ENCODE results near the gene SLMAP.

SLMAP gene

DNA sequence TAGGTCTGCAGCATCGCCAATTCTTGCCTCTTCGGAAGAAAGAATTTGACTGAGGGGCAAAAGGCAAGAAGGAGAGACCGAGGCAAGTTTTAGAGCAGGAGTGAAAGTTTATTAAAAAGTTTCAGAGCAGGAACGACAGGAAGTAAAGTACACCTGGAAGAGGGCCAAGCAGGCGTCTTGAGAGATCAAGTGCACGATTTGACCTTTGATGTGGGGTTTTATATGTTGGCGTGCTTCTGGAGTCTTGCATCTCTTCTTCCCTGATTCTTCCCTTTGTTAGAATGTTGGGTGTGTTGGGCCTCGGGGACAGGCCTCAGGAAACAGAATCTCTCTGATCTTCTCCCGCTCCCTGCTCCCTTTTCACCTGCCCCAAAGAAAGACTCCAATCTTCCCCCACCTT lies 211.5 kb downstream of the SLMAP start:
- no peak overlapping the region for H4K12ac ChIP-seq (ENCODE audit: low read depth, low read length)
- H2BK120ac ChIP-seq (ENCODE audit: insufficient read depth, low read length, poor library complexity): no peak overlapping the region
- H2BK5ac ChIP-seq (ENCODE audit: low read depth, low read length, poor library complexity): no peak overlapping the region
- no peak overlapping the region for H3K14ac ChIP-seq (ENCODE audit: low read length)
- no peak overlapping the region for H3K4ac ChIP-seq (ENCODE audit: low read depth, low read length)
- H3K9ac ChIP-seq (ENCODE audit: low read length): no peak overlapping the region
- H2AFZ ChIP-seq (ENCODE audit: insufficient read depth, low read length, poor library complexity): no peak overlapping the region
- H4K91ac ChIP-seq (ENCODE audit: low read depth, low read length): peak overlapping the region; percentile 76
- no peak overlapping the region for H3K4me2 ChIP-seq (ENCODE audit: low read length)
- H3K4me3 ChIP-seq (ENCODE audit: low read depth, low read length): no peak overlapping the region
- no peak overlapping the region for H3K18ac ChIP-seq (ENCODE audit: low read length)
- H3K4me1 ChIP-seq (ENCODE audit: control insufficient read depth in 1 of 2, insufficient read depth in 2 of 2, low read length in 2 of 2): peaks cover 6 to 12% of the 10 kb centered on the region in 2 experiments
- H3K27ac ChIP-seq (ENCODE audit: low read depth, low read length): no peak overlapping the region
- H3K27me3 ChIP-seq (ENCODE audit: insufficient read depth, low read length): no peaks in the 10 kb centered on the region
- DNase-seq: no peak
- no peak overlapping the region for H2AK5ac ChIP-seq (ENCODE audit: low read length)
- H3K9me3 ChIP-seq (ENCODE audit: insufficient read depth, low read depth, low read length): no peaks in the 10 kb centered on the region
- peaks cover 2% of the 10 kb centered on the region for H3K79me2 ChIP-seq (ENCODE audit: control insufficient read depth, insufficient read depth, low read length, poor library complexity)
- no peak overlapping the region for H3K23ac ChIP-seq (ENCODE audit: low read length)
- H3K79me1 ChIP-seq (ENCODE audit: low read length): peaks cover 19% of the 10 kb centered on the region
- no peaks in the 10 kb centered on the region for H3K36me3 ChIP-seq (ENCODE audit: control insufficient read depth in 1 of 2, insufficient read depth in 2 of 2, low read length in 2 of 2)
- no peak overlapping the region for H4K8ac ChIP-seq (ENCODE audit: low read depth, low read length)
- H2BK12ac ChIP-seq (ENCODE audit: low read length): no peak overlapping the region
- no CpG with 5 or more reads among the region's 9 CpGs for WGBS (ENCODE audit: extremely low coverage, insufficient coverage, insufficient read length)

DNA sequence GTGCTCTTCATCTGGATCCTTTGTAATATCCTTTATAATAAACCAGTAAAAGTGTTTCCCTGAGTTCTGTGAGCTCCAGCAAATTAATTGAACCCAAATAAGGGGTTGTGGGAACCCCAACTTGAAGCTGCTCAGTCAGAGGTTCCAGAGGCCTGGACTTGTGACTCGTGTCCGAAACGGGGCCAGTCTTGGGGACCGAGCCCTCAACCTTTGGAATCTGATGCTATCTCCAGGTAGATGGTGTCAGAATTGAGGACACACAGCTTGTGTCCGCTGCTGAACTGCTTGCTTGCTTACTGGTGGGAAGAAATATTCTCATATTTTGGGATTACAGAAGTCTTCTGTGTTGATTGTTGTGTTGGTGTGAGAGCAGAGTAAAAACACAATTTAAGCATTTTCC lies 212.4 kb downstream of the SLMAP start:
- Histone ChIP-seq H3K4me2 (ENCODE audit: low read length) (no peak overlapping the region), H2BK120ac (ENCODE audit: insufficient read depth, low read length, poor library complexity) (peak overlapping the region; percentile 70), H3K4me1 (ENCODE audit: control insufficient read depth in 1 of 2, insufficient read depth in 2 of 2, low read length in 2 of 2) (peaks cover 8 to 15% of the 10 kb centered on the region in 2 experiments), H2AFZ (ENCODE audit: insufficient read depth, low read length, poor library complexity) (no peak overlapping the region), H4K12ac (ENCODE audit: low read depth, low read length) (no peak overlapping the region), H3K79me1 (ENCODE audit: low read length) (peaks cover 26% of the 10 kb centered on the region), H3K23ac (ENCODE audit: low read length) (no peak overlapping the region), H3K79me2 (ENCODE audit: control insufficient read depth, insufficient read depth, low read length, poor library complexity) (peaks cover 2% of the 10 kb centered on the region), H3K36me3 (ENCODE audit: control insufficient read depth in 1 of 2, insufficient read depth in 2 of 2, low read length in 2 of 2) (no peaks in the 10 kb centered on the region), H3K4ac (ENCODE audit: low read depth, low read length) (no peak overlapping the region), H3K9me3 (ENCODE audit: insufficient read depth, low read depth, low read length) (no peaks in the 10 kb centered on the region), H4K91ac (ENCODE audit: low read depth, low read length) (peak overlapping the region; percentile 76), H3K27ac (ENCODE audit: low read depth, low read length) (no peak overlapping the region), H3K27me3 (ENCODE audit: insufficient read depth, low read length) (no peaks in the 10 kb centered on the region), H4K8ac (ENCODE audit: low read depth, low read length) (peak overlapping the region; percentile 50), H3K4me3 (ENCODE audit: low read depth, low read length) (no peak overlapping the region), H3K9ac (ENCODE audit: low read length) (no peak overlapping the region), H2BK5ac (ENCODE audit: low read depth, low read length, poor library complexity) (peak overlapping the region; percentile 71), H2AK5ac (ENCODE audit: low read length) (peak overlapping the region; percentile 80), H3K14ac (ENCODE audit: low read length) (peak overlapping the region; percentile 6), H2BK12ac (ENCODE audit: low read length) (peak overlapping the region; percentile 99), H3K18ac (ENCODE audit: low read length) (no peak overlapping the region)
- no CpG with 5 or more reads among the region's 5 CpGs for WGBS (ENCODE audit: extremely low coverage, insufficient coverage, insufficient read length)
- DNase-seq: no peak

DNA sequence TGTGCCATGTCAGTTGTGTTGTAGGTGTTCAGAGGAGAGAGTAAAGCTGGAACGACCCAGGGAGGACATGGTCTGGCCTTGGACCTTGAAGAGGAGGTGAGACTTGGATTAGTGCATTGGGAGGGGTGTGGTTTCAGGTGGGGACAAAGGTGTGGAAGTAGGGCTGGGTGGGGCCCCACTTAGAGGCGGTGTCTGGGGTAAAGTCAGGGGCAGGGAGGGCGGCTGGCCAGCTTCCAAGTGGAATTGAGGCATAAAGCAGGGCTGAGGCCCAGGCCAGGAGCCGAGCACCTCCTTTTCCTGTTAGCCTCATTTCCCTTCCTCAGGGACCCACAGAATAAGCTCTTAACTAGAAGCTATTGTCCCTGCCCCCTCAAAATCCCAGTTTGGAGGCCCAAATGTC lies 215.9 kb downstream of the SLMAP start:
- H3K36me3 ChIP-seq (ENCODE audit: control insufficient read depth in 1 of 2, insufficient read depth in 2 of 2, low read length in 2 of 2): no peaks in the 10 kb centered on the region
- H2AK5ac ChIP-seq (ENCODE audit: low read length): peak overlapping the region; percentile 70
- peak overlapping the region; percentile 38 for H3K27ac ChIP-seq (ENCODE audit: low read depth, low read length)
- H3K9ac ChIP-seq (ENCODE audit: low read length): no peak overlapping the region
- no peak overlapping the region for H3K4me2 ChIP-seq (ENCODE audit: low read length)
- no peak overlapping the region for H4K12ac ChIP-seq (ENCODE audit: low read depth, low read length)
- H3K18ac ChIP-seq (ENCODE audit: low read length): peak overlapping the region; percentile 16
- no peak overlapping the region for H3K4me3 ChIP-seq (ENCODE audit: low read depth, low read length)
- DNase-seq: no peak
- peaks cover 37% of the 10 kb centered on the region for H3K79me1 ChIP-seq (ENCODE audit: low read length)
- no CpG with 5 or more reads among the region's 4 CpGs for WGBS (ENCODE audit: extremely low coverage, insufficient coverage, insufficient read length)
- H3K4ac ChIP-seq (ENCODE audit: low read depth, low read length): no peak overlapping the region
- H3K23ac ChIP-seq (ENCODE audit: low read length): no peak overlapping the region
- H2BK5ac ChIP-seq (ENCODE audit: low read depth, low read length, poor library complexity): peak overlapping the region; percentile 25
- H3K27me3 ChIP-seq (ENCODE audit: insufficient read depth, low read length): no peaks in the 10 kb centered on the region
- H3K79me2 ChIP-seq (ENCODE audit: control insufficient read depth, insufficient read depth, low read length, poor library complexity): peaks cover 2% of the 10 kb centered on the region
- peak overlapping the region; percentile 71 for H4K91ac ChIP-seq (ENCODE audit: low read depth, low read length)
- H2BK120ac ChIP-seq (ENCODE audit: insufficient read depth, low read length, poor library complexity): peak overlapping the region; percentile 27
- H3K14ac ChIP-seq (ENCODE audit: low read length): peak overlapping the region; percentile 33
- no peak overlapping the region for H4K8ac ChIP-seq (ENCODE audit: low read depth, low read length)
- H2AFZ ChIP-seq (ENCODE audit: insufficient read depth, low read length, poor library complexity): no peak overlapping the region
- H3K4me1 ChIP-seq (ENCODE audit: control insufficient read depth in 1 of 2, insufficient read depth in 2 of 2, low read length in 2 of 2): peaks cover 13 to 25% of the 10 kb centered on the region in 2 experiments
- peak overlapping the region; percentile 37 for H2BK12ac ChIP-seq (ENCODE audit: low read length)
- H3K9me3 ChIP-seq (ENCODE audit: insufficient read depth, low read depth, low read length): no peaks in the 10 kb centered on the region

DNA sequence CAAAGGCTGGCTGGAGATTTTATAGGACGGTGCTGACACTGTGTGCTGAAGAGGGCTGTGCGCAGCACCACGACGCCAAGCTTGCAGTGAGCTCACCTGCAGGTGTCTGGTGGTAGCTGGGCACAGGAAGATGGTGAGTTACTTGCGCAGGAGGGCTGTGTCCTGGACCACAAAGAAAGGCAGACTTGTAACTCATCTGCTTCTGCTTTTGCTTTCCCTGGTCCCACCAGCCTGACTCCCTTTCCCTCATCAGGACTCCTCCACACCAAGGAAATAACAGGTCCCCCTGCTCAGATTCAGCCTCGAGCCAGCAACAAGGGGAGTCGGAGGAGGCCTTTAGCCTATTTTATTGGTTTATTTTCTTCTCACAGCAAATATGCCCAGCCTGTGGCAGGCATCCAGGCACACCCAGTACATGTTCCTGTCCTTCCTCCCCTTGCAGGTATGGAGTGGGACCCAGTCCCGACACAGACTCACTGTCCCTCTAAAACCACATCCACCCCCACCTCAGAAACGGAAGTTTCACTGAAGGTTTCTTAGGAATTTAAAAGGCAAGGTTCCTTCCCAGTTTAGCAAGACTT lies 216.5 kb downstream of the SLMAP start:
- WGBS (ENCODE audit: extremely low coverage, insufficient coverage, insufficient read length): no CpG with 5 or more reads among the region's 9 CpGs
- Histone ChIP-seq H3K79me2 (ENCODE audit: control insufficient read depth, insufficient read depth, low read length, poor library complexity) (peaks cover 2% of the 10 kb centered on the region), H3K79me1 (ENCODE audit: low read length) (peaks cover 37% of the 10 kb centered on the region), H3K18ac (ENCODE audit: low read length) (peak overlapping the region; percentile 21), H4K12ac (ENCODE audit: low read depth, low read length) (peak overlapping the region; percentile 27), H3K4ac (ENCODE audit: low read depth, low read length) (peak overlapping the region; percentile 27), H4K8ac (ENCODE audit: low read depth, low read length) (peak overlapping the region; percentile 9), H3K4me2 (ENCODE audit: low read length) (no peak overlapping the region), H2BK120ac (ENCODE audit: insufficient read depth, low read length, poor library complexity) (peak overlapping the region; percentile 27), H4K91ac (ENCODE audit: low read depth, low read length) (peak overlapping the region; percentile 71), H3K23ac (ENCODE audit: low read length) (no peak overlapping the region), H2AFZ (ENCODE audit: insufficient read depth, low read length, poor library complexity) (peak overlapping the region; percentile 51), H3K4me1 (ENCODE audit: control insufficient read depth in 1 of 2, insufficient read depth in 2 of 2, low read length in 2 of 2) (peaks cover 13 to 25% of the 10 kb centered on the region in 2 experiments), H3K27ac (ENCODE audit: low read depth, low read length) (peak overlapping the region; percentile 38), H3K9ac (ENCODE audit: low read length) (no peak overlapping the region), H2AK5ac (ENCODE audit: low read length) (peak overlapping the region; percentile 44), H3K4me3 (ENCODE audit: low read depth, low read length) (no peak overlapping the region), H3K27me3 (ENCODE audit: insufficient read depth, low read length) (no peaks in the 10 kb centered on the region), H2BK12ac (ENCODE audit: low read length) (peak overlapping the region; percentile 9), H3K9me3 (ENCODE audit: insufficient read depth, low read depth, low read length) (no peaks in the 10 kb centered on the region), H3K36me3 (ENCODE audit: control insufficient read depth in 1 of 2, insufficient read depth in 2 of 2, low read length in 2 of 2) (no peaks in the 10 kb centered on the region), H3K14ac (ENCODE audit: low read length) (peak overlapping the region; percentile 5), H2BK5ac (ENCODE audit: low read depth, low read length, poor library complexity) (peak overlapping the region; percentile 81)
- DNase-seq: peak in 1 of 2 donors; percentile 42
